K562 (cell line): ENCODE data around the gene PRSS38. TPM values are rescaled to one million over a fixed set of nuclear protein-coding genes. Genes with fewer than 3 reads are reported as not detected.
A peak's percentile ranks its signal among the peaks of the same experiment; 100 is the strongest.

ENCODE experiments used
- ATAC-seq: fragments of 200-7000 bp; cut with Tn5 transposase; 3 replicates; pipeline ENCODE4 v1.9.1; 2020; ENCODE audit warnings: moderate library complexity
- BruUV-seq: library from RNA; stranded (reverse); fragments of 400-500 nt; replicated peaks from 2 replicates; lab custom pipeline; 2021; lab: Mats Ljungman, UMichigan
- CTCF ChIA-PET: fragments of 300-600 bp; formaldehyde crosslinking; extraction: SDS; loops from one replicate; lab custom pipeline; 2021; ENCODE audit warnings: low intra/inter-chr PET ratio; lab: Yijun Ruan, JAX
- POLR2A ChIA-PET: fragments of 300-600, 350-650 bp; sonication (Branson Sonifier 250); formaldehyde crosslinking; extraction: SDS; loops from one replicate; lab custom pipeline; 2021; ENCODE audit warnings: antibody characterized with exemption, inconsistent platforms; lab: Yijun Ruan, JAX
- DNase-seq, 4 experiments: peaks; one replicate each; pipeline versions ENCODE4 v3.0.0 to v3.0.0-alpha.2; 2011 to 2018; ENCODE audit warnings: low spot score in 3 of 4, mixed read lengths in 3 of 4; ENCODE audit errors: extremely low read depth in 1 of 4
- FAIRE-seq: peaks from 2 replicates; lab custom pipeline; 2011; peaks lifted over from hg19 to GRCh38; lab: Jason Lieb, UNC
- H2AFZ ChIP-seq: 2 replicates; pipeline ENCODE4 v1.6.0; 2011; ENCODE audit warnings: low read depth, low read length, control low read depth, inconsistent platforms
- H3K27ac ChIP-seq: fragments of 200-600 bp; 3 replicates; pipeline ENCODE4 v1.8.0; 2011; ENCODE audit warnings: low read depth, mild to moderate bottlenecking, control low read depth, inconsistent platforms, low read length, moderate library complexity, mixed read lengths; ENCODE audit errors: extremely low read depth
- H3K27me3 ChIP-seq, 2 experiments: fragments of 300-600 bp in 1 of 2; 2 replicates in 1 of 2; 3 replicates in 1 of 2; pipeline versions ENCODE4 v1.6.0 to v1.8.0; 2011; ENCODE audit warnings: inconsistent platforms in 2 of 2, low read length in 2 of 2, mild to moderate bottlenecking in 1 of 2, mixed read lengths in 1 of 2, moderate library complexity in 1 of 2; ENCODE audit not compliant: control insufficient read depth in 2 of 2, insufficient read depth in 2 of 2
- H3K36me3 ChIP-seq: fragments of 300-600 bp; 3 replicates; pipeline ENCODE4 v1.8.0; 2011; ENCODE audit warnings: mild to moderate bottlenecking, low read length, inconsistent platforms; ENCODE audit not compliant: control insufficient read depth, insufficient read depth
- H3K4me1 ChIP-seq, 2 experiments: fragments of 200-600 bp in 1 of 2; replicated peaks in 1 of 2; 2 replicates in 1 of 2; 3 replicates in 1 of 2; pipeline versions ENCODE4 v1.5.1 to v1.8.0; 2011; ENCODE audit warnings: inconsistent platforms in 2 of 2, low read length in 2 of 2, mild to moderate bottlenecking in 1 of 2, mixed read lengths in 1 of 2, moderate library complexity in 1 of 2; ENCODE audit not compliant: control insufficient read depth in 2 of 2, insufficient read depth in 2 of 2
- H3K4me2 ChIP-seq: 2 replicates; pipeline ENCODE4 v1.6.1; 2011; ENCODE audit warnings: low read length, control low read depth, inconsistent platforms, mixed read lengths; ENCODE audit not compliant: insufficient read depth
- H3K4me3 ChIP-seq: fragments of 200-600 bp; sonication (generic), shearing (Covaris generic); 2 replicates; pipeline ENCODE4 v1.5.1; 2016; ENCODE audit warnings: control low read depth, inconsistent platforms
- H3K79me2 ChIP-seq: fragments of 200-600 bp; 3 replicates; pipeline ENCODE4 v1.8.0; 2011; ENCODE audit warnings: low read length, inconsistent platforms; ENCODE audit not compliant: control insufficient read depth, insufficient read depth
- H3K9ac ChIP-seq, 2 experiments: 2 replicates each; pipeline versions ENCODE4 v1.6.0 to v1.6.1; 2011; ENCODE audit warnings: low read depth in 2 of 2, low read length in 2 of 2, control low read depth in 1 of 2, inconsistent platforms in 1 of 2, mild to moderate bottlenecking in 1 of 2, mixed read lengths in 1 of 2; ENCODE audit not compliant: insufficient read depth in 1 of 2
- H3K9me1 ChIP-seq: one replicate; pipeline ENCODE4 v1.6.0; 2011; ENCODE audit warnings: inconsistent platforms, mild to moderate bottlenecking, low read length, moderate library complexity; ENCODE audit not compliant: control insufficient read depth, insufficient read depth
- H3K9me3 ChIP-seq: replicated peaks from 2 replicates; pipeline ENCODE4 v1.5.1; 2011; ENCODE audit warnings: low read depth, low read length, inconsistent platforms; ENCODE audit not compliant: control insufficient read depth, insufficient read depth
- H4K20me1 ChIP-seq: replicated peaks from 2 replicates; pipeline ENCODE4 v1.6.1; 2011; ENCODE audit warnings: low read length, inconsistent platforms, mixed read lengths; ENCODE audit not compliant: control insufficient read depth, insufficient read depth
- C11orf30 ChIP-seq: fragments of 450-650 bp; IDR thresholded peaks from 2 replicates; pipeline ENCODE4 v1.6.1; 2016; ENCODE audit warnings: low read depth, mild to moderate bottlenecking
- CHD4 ChIP-seq: fragments of 200-600 bp; sonication (generic); IDR thresholded peaks from 3 replicates; pipeline ENCODE4 v1.6.1; 2012; ENCODE audit warnings: low read depth, mild to moderate bottlenecking, mixed read lengths, low read length, inconsistent platforms; ENCODE audit not compliant: insufficient read depth, insufficient replicate concordance, poor library complexity, severe bottlenecking
- CXXC5 ChIP-seq: fragments of 250-450 bp; sonication (Bioruptor Pico); IDR thresholded peaks from 2 replicates; pipeline ENCODE4 v1.8.0; 2022; ENCODE audit warnings: inconsistent platforms, mild to moderate bottlenecking, moderate library complexity
- DNMT1 ChIP-seq: fragments of 450-650 bp; IDR thresholded peaks from 2 replicates; pipeline ENCODE4 v1.6.1; 2016; ENCODE audit warnings: antibody characterized with exemption, mild to moderate bottlenecking
- HDAC1 ChIP-seq, 2 experiments: fragments of 450-650 bp; IDR thresholded peaks; 2 replicates each; pipeline ENCODE4 v1.6.1; 2016 to 2017; ENCODE audit warnings: inconsistent platforms in 1 of 2, mild to moderate bottlenecking in 1 of 2, moderate library complexity in 1 of 2
- HNRNPLL ChIP-seq: fragments of 200-400 bp; formaldehyde crosslinking; IDR thresholded peaks from 2 replicates; pipeline ENCODE4 v1.6.1; 2017; ENCODE audit warnings: low read length, low read depth, mild to moderate bottlenecking; ENCODE audit not compliant: poor library complexity, severe bottlenecking
- ID3 ChIP-seq, 2 experiments: fragments of 250-450 bp in 1 of 2; fragments of 450-650 bp in 1 of 2; sonication (Bioruptor Pico) in 1 of 2; IDR thresholded peaks; 2 replicates each; pipeline versions ENCODE4 v1.6.1 to v1.8.0; 2016 to 2021; ENCODE audit warnings: mild to moderate bottlenecking in 2 of 2, moderate library complexity in 2 of 2, missing compliant biosample characterization in 1 of 2, missing genetic modification characterization in 1 of 2
- NRF1 ChIP-seq, 2 experiments: fragments of 450-650 bp; IDR thresholded peaks in 1 of 2; conservative IDR thresholded peaks in 1 of 2; 2 replicates each; pipeline ENCODE4 v1.6.1; 2014; ENCODE audit warnings: mild to moderate bottlenecking in 2 of 2
- POLR2G ChIP-seq: fragments of 200-400 bp; formaldehyde crosslinking; IDR thresholded peaks from 2 replicates; pipeline ENCODE4 v1.6.1; 2017; ENCODE audit warnings: low read depth, mild to moderate bottlenecking, antibody characterized with exemption, low read length, moderate library complexity
- RBFOX2 ChIP-seq: fragments of 200-400 bp; formaldehyde crosslinking; IDR thresholded peaks from 2 replicates; pipeline ENCODE4 v1.6.1; 2017; ENCODE audit warnings: low read depth, mild to moderate bottlenecking, low read length, moderate library complexity
- UBTF ChIP-seq, 2 experiments: IDR thresholded peaks; 2 replicates each; pipeline ENCODE4 v1.6.1; 2012; ENCODE audit warnings: improper control_type of control experiment in 2 of 2, low read depth in 2 of 2, low read length in 2 of 2, borderline replicate concordance in 1 of 2
- ZBTB43 ChIP-seq: sonication (generic); formaldehyde crosslinking; IDR thresholded peaks from 2 replicates; pipeline ENCODE4 v1.8.0; 2023; ENCODE audit warnings: mild to moderate bottlenecking, missing genetic modification reagents
- WGBS: fragments of 100-300 bp; shearing (Covaris generic); methylation state at CpG from one replicate; pipeline ENCODE4 v1.1.6; 2016; ENCODE audit warnings: low coverage, mixed read lengths; ENCODE audit not compliant: insufficient coverage; ENCODE audit errors: missing lambda C conversion rate; 5-methylcytosine and 5-hydroxymethylcytosine counted together
- in situ Hi-C: fragments of 300-500 bp; cut with MboI; formaldehyde crosslinking; loops from 4 replicates; pipeline ENCODE4 v1.15.0; 2018; ENCODE audit warnings: inconsistent platforms, mixed read lengths
- intact Hi-C: fragments of 100-400 bp; cut with micrococcal nuclease; formaldehyde crosslinking; loops from 2 replicates; pipeline ENCODE4 v1.14.2; 2022
- polyA plus RNA-seq, 8 experiments: library from polyadenylated mRNA; depleted of rRNA in 4 of 8; stranded (reverse) in 5 of 8; unstranded in 3 of 8; fragments of >200 nt; fragmentation: Nextera tagmentation in 2 of 8; fragmentation: Illumina TruSeq in 1 of 8; extraction: Ambion mirVana in 2 of 8; extraction: Trizol in 1 of 8; gene quantifications; 2 replicates each; pipeline versions ENCODE4 v1.2.1 to v1.2.3, GENCODE V29; 2011 to 2014; ENCODE audit warnings: inconsistent platforms in 1 of 8, missing spikeins in 1 of 8
- total RNA-seq, 7 experiments: library from RNA; depleted of rRNA in 6 of 7; stranded (reverse); fragments of >200 nt in 6 of 7; fragmentation: Illumina TruSeq in 2 of 7; extraction: Trizol in 2 of 7; gene quantifications; 2 replicates each; pipeline versions ENCODE4 v1.2.1 to v1.2.3, GENCODE V29; 2011 to 2021; ENCODE audit warnings: low replicate concordance in 1 of 7
- TF ChIP-seq, protein P1 (sequence below): fragments of 200-800 bp; sonication (Bioruptor generic); IDR thresholded peaks from 2 replicates; pipeline ENCODE4 v1.6.1; 2017; ENCODE audit warnings: missing genetic modification characterization, missing compliant biosample characterization

The PRSS38 gene
- total and polyA plus RNA-seq, 9 of the 15 experiments (the other 6 are each of a cell fraction or from before 2014, with no cell fraction given): 0.09 to 0.14 TPM; not detected in 7

DNA sequence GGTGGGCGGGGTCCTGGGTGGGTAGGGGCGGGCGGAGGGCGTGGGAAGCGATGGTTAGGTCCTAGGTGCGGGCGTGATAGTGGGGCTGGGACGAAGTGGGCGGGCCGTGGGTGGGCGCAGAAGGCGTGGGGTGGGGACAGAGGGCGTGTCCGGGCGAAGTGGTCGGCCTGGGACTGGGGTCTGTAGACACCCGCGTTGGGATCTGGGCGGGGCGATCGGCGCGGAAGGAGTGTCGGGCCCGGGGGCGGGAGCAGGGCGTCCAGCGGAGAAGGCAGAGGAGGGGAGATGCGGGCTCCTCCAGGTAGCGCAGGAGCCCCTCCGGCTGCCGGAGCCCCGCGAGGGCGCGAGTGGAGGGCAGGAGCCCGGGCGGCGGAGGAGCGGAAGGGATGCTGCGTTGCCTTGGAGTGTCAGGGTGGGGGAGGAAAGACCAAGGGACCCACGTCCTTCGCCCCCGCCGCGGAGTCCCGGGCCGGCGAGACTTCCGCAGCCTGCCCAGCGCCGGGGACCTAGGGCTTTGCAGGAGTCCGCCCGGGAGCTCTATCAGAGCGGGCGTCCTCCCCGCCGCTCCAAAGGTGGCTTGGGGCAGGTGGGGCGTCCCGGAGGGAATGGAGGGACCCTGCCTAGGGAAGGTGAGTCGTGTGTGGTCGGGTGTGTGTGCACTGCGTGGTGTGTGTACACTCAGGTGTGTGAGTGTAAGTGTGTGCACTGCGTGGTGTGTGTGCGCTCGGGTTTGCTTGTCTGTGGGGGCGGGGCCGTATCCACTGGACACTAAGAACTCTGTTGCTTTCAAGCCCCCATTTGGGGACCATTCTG is 27.0 kb upstream of the PRSS38 start:
- Histone ChIP-seq H3K36me3 (no peaks in the 10 kb centered on the region), H3K27me3 (peaks cover 2 to 13% of the 10 kb centered on the region in 2 experiments; a peak in 3 of 5 replicates), H3K4me1 (peaks cover 5 to 44% of the 10 kb centered on the region in 2 experiments; a peak in 3 of 5 replicates), H3K27ac (no peak overlapping the region), H2AFZ (peak overlapping the region; percentile 77), H3K4me2 (peak overlapping the region; percentile 76), H3K79me2 (no peaks in the 10 kb centered on the region), H3K9me1 (no peaks in the 10 kb centered on the region), H3K9ac (peak overlapping the region in 1 of 2 experiments; percentile 80; a peak in 2 of 4 replicates), H3K9me3 (no peaks in the 10 kb centered on the region), H3K4me3 (peak overlapping the region; percentile 43), H4K20me1 (peaks cover 4% of the 10 kb centered on the region; the same call in 1 of the 2 replicates)
- ChIA-PET POLR2A (interaction anchor here (0.5 to 1.2 kb wide), 5 partner anchors 39 to 617 kb away, joined by 3 to 4 read pairs (median 3); no protein-coding TSS in a partner anchor), CTCF (no interaction called here)
- 4% methylated on average over 28 of the region's 68 CpGs for WGBS
- ATAC-seq (peak; percentile 85), FAIRE-seq (peak; percentile 32), DNase-seq (peak in 1 of 4 experiments; percentile 77)
- in situ Hi-C loops: no loop called here
- no TSS peak for BruUV-seq
- intact Hi-C loops: no loop called here
- TF ChIP-seq C11orf30 (no peak), UBTF (IDR thresholded peaks at IDR 0.05; ENCODE audit: borderline replicate concordance in 1 of 2, low read depth in 2 of 2, low read length in 2 of 2) (peak; percentile 38 to 81; a peak in 1 of 4 replicates), DNMT1 (no peak), CHD4 (peak; percentile 27), HNRNPLL (peak; percentile 27), ZBTB43 (CRISPR knock-in tag) (no peak), NRF1 (conservative IDR thresholded peaks at IDR 0.05 in 1 of 2, IDR thresholded peaks at IDR 0.05 in 1 of 2) (peak; percentile 30 to 51; a peak in 1 of 4 replicates), CXXC5 (CRISPR knock-in tag) (peak; percentile 30; the same call in 1 of the 2 replicates), RBFOX2 (no peak), HDAC1 (IDR thresholded peaks at IDR 0.05) (peak in 1 of 2 experiments; percentile 44; a peak in 2 of 4 replicates), ID3 (CRISPR knock-in tag; IDR thresholded peaks at IDR 0.05) (no peak), ID3 (tag; IDR thresholded peaks at IDR 0.05) (0 out of 2 replicates have a peak, but pooled peaks have one; percentile 17), POLR2G (peak; percentile 40; the same call in 1 of the 2 replicates)
- TF ChIP-seq, protein P1, sequence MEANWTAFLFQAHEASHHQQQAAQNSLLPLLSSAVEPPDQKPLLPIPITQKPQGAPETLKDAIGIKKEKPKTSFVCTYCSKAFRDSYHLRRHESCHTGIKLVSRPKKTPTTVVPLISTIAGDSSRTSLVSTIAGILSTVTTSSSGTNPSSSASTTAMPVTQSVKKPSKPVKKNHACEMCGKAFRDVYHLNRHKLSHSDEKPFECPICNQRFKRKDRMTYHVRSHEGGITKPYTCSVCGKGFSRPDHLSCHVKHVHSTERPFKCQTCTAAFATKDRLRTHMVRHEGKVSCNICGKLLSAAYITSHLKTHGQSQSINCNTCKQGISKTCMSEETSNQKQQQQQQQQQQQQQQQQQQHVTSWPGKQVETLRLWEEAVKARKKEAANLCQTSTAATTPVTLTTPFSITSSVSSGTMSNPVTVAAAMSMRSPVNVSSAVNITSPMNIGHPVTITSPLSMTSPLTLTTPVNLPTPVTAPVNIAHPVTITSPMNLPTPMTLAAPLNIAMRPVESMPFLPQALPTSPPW: peak; percentile 52
